Measurements from ENCODE around the gene A4GALT.

A4GALT gene

DNA sequence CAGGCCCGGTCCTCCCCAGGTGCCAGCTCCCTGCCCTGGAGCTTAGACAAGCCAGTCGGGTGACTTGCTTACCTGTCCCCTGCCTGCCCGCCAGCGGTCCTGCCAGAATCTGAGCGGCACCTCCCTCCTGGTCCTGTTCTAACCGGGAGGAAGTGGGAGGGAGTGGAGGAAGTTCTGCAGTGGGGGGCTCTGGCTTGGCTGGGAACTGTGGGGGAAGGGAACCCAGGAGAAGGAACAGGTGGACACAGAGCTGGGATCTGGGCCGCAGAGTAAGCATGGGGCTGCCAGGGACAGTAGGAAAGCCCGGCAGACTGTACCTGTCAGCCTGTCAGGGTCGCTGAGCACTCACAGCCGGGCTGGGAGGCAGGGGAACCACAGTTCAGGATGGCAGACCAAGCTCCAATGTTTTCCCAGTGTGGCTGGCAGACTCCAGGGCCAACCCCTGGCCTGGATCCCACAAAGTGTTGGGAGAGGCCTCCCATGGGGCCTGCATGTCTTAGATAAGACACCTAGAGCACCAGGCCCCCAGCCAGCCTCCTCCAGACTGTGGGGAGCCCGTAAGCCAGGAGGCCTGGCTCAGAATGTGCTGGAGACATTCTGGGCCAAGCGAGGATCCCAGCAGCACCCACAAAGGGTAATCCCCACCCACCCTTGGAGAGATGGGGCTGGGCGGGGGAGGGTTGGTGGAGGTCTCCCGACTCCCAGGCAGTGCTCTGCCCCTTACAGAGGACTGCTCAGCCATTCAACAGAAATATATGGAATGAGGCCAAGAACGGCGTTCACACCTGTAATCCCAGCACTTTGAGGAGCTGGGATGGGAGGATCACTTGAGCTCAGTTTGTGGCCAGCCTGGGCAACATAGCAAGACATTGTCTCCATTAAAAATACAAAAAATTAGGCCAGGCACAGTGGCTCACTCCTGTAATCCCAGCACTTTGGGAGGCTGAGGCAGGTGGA, 73.8 kb downstream of the A4GALT start:
- DNase-seq, result no peak

DNA sequence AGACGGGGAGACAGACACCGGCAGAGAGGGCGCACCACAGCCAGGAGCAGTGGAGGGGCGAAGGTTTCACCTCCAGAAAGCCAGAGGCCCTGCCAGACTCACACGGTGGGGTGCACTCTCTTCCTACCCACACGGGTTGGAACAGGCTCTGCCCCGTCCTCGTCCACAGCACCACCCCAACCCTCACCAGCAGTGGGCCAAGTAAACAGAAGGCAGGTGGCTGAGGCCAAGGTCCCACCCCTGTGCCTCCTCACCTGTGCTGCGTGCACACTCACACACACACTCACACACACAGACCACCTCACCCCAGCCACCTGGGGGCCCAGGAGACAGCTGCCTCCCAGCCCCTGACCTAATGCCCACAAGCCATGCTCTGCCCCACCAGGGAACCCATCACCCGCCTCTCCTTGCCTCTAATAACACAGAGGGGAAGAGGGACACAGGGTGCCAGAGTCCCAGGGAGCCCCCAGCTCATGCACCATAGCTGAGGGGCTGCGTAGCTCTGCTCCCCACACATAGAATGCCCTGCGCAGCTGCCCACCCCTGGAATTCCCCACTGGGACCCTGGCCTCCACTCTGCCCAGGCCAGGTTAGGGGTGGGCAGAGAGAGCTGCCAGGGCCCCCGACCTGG, 74.6 kb downstream of the A4GALT start:
- no peak for DNase-seq

- no peak for DNase-seq
Measured at GRCh38 chr22:42645341-42645937, 75.2 kb downstream of the A4GALT start.

DNA sequence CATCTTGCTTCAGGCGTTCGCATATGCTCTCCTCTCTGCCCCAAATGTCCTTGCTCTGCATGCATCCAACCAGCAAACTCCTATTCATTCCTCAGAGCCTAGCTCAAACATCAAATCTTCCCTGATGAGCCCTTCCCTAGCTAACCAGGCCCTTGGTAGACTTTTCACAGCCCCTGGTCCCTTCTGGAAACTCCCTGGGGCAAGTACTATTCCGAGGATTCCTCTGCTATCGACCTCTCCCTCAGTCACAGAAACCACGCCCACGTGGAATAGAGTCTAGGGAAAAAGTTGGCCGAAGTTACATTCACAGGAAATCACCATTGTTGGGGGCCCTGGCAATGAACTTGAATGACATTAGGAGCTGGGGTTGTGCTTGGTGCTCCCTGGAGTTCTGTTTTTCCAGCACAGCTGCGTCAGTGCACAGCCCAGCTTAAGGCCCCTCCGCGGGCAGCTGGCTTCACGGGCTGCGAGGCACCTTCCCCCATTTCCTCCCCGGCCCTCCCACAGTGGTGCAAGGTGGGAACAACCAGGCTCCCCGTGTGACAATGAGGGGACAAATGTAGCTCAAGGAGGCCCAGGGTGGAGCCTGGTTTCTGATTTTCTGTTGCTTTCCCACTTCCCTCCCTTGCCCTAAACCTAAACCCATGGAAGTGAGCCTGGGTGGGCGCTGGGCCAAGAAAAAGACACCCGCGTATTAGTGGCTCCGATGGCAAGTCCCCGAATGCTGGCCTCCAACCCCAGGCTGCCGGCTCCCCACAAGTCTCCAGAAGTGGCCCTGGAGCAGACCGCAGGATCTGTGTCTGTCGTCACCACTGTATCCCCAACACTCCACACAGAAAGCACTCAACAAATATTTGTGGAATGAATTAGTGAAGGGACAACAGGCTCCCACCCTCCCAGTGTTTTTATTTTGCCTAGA, 76.0 kb downstream of the A4GALT start:
- no peak for DNase-seq

- DNase-seq, result no peak
Measured at GRCh38 chr22:42643634-42644421, 76.8 kb downstream of the A4GALT start.

DNA sequence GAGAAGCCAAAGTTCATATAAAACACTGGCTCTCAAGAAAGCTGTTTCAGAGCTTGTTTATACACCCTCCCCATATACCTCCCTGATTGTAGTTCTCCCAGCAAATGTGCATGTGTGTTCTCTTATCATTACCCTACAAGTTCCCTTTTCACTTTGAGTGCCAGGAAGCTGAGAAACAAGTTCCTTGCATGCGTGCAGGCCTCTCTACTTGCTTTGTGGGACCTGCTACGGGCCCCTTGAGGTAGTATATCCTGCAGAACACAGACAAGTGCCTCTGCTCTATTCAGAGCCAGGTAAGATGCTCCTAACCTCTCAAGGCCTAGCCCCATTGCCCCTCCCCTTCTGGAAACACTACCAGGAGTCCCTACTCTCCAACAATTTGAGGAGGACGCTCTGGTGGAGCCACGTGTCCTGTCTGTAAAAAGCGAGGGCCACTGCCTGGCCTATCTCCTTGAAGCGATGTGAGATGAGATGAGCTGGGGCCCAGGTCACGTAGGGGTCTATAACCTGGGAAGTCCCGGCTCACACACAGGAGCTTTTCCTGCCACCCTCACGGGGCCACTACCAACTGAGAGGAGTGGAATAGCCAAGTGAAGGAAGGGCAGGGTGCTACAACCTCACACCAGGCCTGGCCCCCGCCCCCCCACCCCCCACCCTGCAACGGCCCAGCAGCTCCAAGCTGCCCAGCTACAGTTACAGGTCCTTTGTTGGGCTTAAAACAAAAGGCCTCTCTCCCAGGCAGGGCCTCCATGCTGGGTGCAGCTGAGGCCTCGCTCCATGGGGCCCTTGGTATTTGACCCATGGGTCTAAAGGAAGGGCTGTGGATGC, 77.7 kb downstream of the A4GALT start:
- no peak for DNase-seq

Data from activated naive CD4-positive, alpha-beta T cell treated with Interleukin-2 at 50 U/mL for 16 hours (primary cell).